ENCODE results near the gene CYTH3. TPM values are rescaled to one million over a fixed set of nuclear protein-coding genes. Genes with fewer than 3 reads are reported as not detected.

The CYTH3 gene
- total and polyA plus RNA-seq, 2 of the 13 experiments (the other 11 are each of a cell fraction or from before 2014, with no cell fraction given): 3.1 to 3.8 TPM

GRCh38 chr7:6272481-6273323, at the start of gene CYTH3 (continued):
- no peak for TF ChIP-seq ZNF407 (CRISPR knock-in tag; IDR thresholded peaks at IDR 0.05; ENCODE audit: not compliant biosample characterization)
- TF ChIP-seq, protein P1, sequence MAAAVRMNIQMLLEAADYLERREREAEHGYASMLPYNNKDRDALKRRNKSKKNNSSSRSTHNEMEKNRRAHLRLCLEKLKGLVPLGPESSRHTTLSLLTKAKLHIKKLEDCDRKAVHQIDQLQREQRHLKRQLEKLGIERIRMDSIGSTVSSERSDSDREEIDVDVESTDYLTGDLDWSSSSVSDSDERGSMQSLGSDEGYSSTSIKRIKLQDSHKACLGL (CRISPR knock-in tag; IDR thresholded peaks at IDR 0.05): no peak
- no peak for TF ChIP-seq GPN1 (CRISPR knock-in tag; IDR thresholded peaks at IDR 0.05; ENCODE audit: borderline replicate concordance)
- TF ChIP-seq GABPA (IDR thresholded peaks at IDR 0.05; ENCODE audit: low read depth, low read length): no peak
- TF ChIP-seq GABPA (CRISPR knock-in tag; IDR thresholded peaks at IDR 0.05; ENCODE audit: low read depth): no peak
- TF ChIP-seq RNF2 (conservative IDR thresholded peaks at IDR 0.05; ENCODE audit: low read depth): peak; percentile 59; the same call in 1 of the 2 replicates
- TF ChIP-seq ZNF367 (CRISPR knock-in tag; IDR thresholded peaks at IDR 0.05; ENCODE audit: borderline replicate concordance): no peak
- no peak for TF ChIP-seq STAG1 (CRISPR knock-in tag; IDR thresholded peaks at IDR 0.05)
- no peak for TF ChIP-seq HNRNPK (IDR thresholded peaks at IDR 0.05; ENCODE audit: low read depth, low read length, poor library complexity, severe bottlenecking)
- TF ChIP-seq, protein P2, sequence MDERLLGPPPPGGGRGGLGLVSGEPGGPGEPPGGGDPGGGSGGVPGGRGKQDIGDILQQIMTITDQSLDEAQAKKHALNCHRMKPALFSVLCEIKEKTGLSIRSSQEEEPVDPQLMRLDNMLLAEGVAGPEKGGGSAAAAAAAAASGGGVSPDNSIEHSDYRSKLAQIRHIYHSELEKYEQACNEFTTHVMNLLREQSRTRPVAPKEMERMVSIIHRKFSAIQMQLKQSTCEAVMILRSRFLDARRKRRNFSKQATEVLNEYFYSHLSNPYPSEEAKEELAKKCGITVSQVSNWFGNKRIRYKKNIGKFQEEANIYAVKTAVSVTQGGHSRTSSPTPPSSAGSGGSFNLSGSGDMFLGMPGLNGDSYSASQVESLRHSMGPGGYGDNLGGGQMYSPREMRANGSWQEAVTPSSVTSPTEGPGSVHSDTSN (CRISPR knock-in tag; IDR thresholded peaks at IDR 0.05): no peak
- TF ChIP-seq ZEB1 (IDR thresholded peaks at IDR 0.05; ENCODE audit: insufficient replicate concordance, low read depth): no peak
- TF ChIP-seq ZNF121 (CRISPR knock-in tag; IDR thresholded peaks at IDR 0.05): no peak; the same call in 1 of the 2 replicates
- 0 out of 2 replicates have a peak, but pooled peaks have one; percentile 18 for TF ChIP-seq ZNF232 (CRISPR knock-in tag; IDR thresholded peaks at IDR 0.05; ENCODE audit: borderline replicate concordance)
- TF ChIP-seq NRL (CRISPR knock-in tag; IDR thresholded peaks at IDR 0.05; ENCODE audit: borderline replicate concordance): peak; percentile 80; the same call in 1 of the 2 replicates
- no peak for TF ChIP-seq ZNF550 (CRISPR knock-in tag; IDR thresholded peaks at IDR 0.05; ENCODE audit: borderline replicate concordance)
- TF ChIP-seq ADNP (CRISPR knock-in tag; IDR thresholded peaks at IDR 0.05): no peak
